GM18517 (cell line): ENCODE data around the gene RBM12.
"Not testable (repeated sequence)": the region's sequence is repeated elsewhere in the genome, so short reads cannot be mapped to it uniquely, and the experiment has no call there.

ENCODE experiments used
- ATAC-seq: cut with Tn5 transposase; IDR thresholded peaks from one replicate; pipeline ENCODE4 v1.9.1; 2021; ENCODE audit warnings: mild to moderate bottlenecking, moderate library complexity; ENCODE audit not compliant: unreplicated experiment

Gene RBM12

GRCh38 chr20:35664466-35665206, at the start of gene RBM12, which contains the start of gene CPNE1:
TSS of gene RBM12 (minus strand) at chr20:35664900. CDS start at chr20:35655322, 9,578 bp downstream.
TSS of gene CPNE1 (minus strand) at chr20:35664900. CDS start at chr20:35632923, 31,977 bp downstream.
- peak; percentile 82 for ATAC-seq

GRCh38 chr20:35714127-35714526, 49.4 kb upstream of the RBM12 start:
- ATAC-seq, result no peak

GRCh38 chr20:35713120-35713519, 48.4 kb upstream of the RBM12 start:
- not testable (repeated sequence) for ATAC-seq

GRCh38 chr20:35711588-35712209, 47.0 kb upstream of the RBM12 start:
- ATAC-seq, result no peak

- no peak for ATAC-seq
Observed at GRCh38 chr20:35710884-35711587, 46.3 kb upstream of the RBM12 start.

- no peak for ATAC-seq
Observed at GRCh38 chr20:35710039-35710438, 45.3 kb upstream of the RBM12 start.

- ATAC-seq, result no peak
Observed at GRCh38 chr20:35709259-35709658, 44.6 kb upstream of the RBM12 start.

GRCh38 chr20:35708502-35708901, 43.8 kb upstream of the RBM12 start:
- ATAC-seq, result no peak

- not testable (repeated sequence) for ATAC-seq
Observed at GRCh38 chr20:35706591-35707529, 42.2 kb upstream of the RBM12 start.

GRCh38 chr20:35705894-35706293, 41.2 kb upstream of the RBM12 start:
- not testable (repeated sequence) for ATAC-seq

- ATAC-seq, result no peak
Observed at GRCh38 chr20:35704514-35705261, 40.0 kb upstream of the RBM12 start.

GRCh38 chr20:35702824-35703695, 38.4 kb upstream of the RBM12 start:
- ATAC-seq, result no peak

- no peak for ATAC-seq
Observed at GRCh38 chr20:35702051-35702823, 37.5 kb upstream of the RBM12 start.

- ATAC-seq, result no peak
Observed at GRCh38 chr20:35700625-35701148, 36.0 kb upstream of the RBM12 start.

GRCh38 chr20:35699957-35700624, 35.4 kb upstream of the RBM12 start:
- ATAC-seq, result no peak

- ATAC-seq, result no peak
Observed at GRCh38 chr20:35699127-35699956, 34.6 kb upstream of the RBM12 start, which contains the start of the genes NFS1 and ROMO1. TSS of gene NFS1 (minus strand) at chr20:35699352. CDS start at chr20:35699288, 64 bp downstream. TSS of gene ROMO1 (plus strand) at chr20:35699405. CDS start at chr20:35699633, 228 bp downstream.
